Upper lobe of left lung (tissue), 4 donors: Measurements from ENCODE around the gene ARRB1.

Source experiments
- POLR2A ChIP-seq, 4 donors: fragments of 450-650 bp; IDR thresholded peaks; one replicate each; pipeline ENCODE4 v1.5.1; 2016 to 2017; ENCODE audit warnings: antibody characterized with exemption in 4 of 4, mild to moderate bottlenecking in 2 of 4
- TF ChIP-seq, protein P1 (sequence below), 6 experiments: fragments of 450-650 bp in 4 of 6; fragments of 200-600 bp in 2 of 6; sonication (generic) in 2 of 6; IDR thresholded peaks; one replicate each; pipeline ENCODE4 v1.5.1; 2016 to 2019; ENCODE audit warnings: antibody characterized with exemption in 6 of 6

DNA sequence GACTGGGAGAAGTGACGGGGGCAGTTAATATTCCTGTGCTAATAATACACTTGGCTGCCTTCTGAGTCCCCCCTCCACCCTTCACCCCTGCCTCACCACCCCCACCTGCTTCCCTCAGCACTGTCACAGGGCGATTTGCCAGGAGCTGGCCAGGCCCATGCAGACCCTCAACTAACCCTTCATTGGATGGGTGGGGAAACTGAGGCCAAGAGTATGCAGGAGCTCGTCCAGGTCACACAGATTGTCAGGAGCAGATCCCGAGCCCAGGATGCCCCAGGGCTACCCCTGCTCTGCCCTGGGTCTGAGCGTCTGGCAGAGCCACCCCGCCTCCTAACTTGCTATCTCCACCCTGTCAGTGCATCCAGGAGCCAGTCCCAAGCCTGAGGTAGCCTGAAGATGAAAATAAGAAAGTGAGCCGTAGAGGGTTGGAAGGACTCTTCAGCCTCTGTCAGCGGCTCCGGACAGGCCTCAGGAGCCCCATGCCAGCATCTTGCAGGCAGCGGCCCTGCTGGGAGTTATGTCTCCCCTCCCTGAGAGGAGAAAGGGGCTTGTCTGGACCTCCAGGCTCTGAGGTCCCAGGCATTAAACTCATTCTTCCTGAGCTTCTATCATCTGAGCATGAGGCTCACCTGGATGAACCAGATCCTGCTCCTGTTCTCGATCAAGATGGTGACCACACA, 104.7 kb downstream of the ARRB1 start:
- TF ChIP-seq, protein P1, sequence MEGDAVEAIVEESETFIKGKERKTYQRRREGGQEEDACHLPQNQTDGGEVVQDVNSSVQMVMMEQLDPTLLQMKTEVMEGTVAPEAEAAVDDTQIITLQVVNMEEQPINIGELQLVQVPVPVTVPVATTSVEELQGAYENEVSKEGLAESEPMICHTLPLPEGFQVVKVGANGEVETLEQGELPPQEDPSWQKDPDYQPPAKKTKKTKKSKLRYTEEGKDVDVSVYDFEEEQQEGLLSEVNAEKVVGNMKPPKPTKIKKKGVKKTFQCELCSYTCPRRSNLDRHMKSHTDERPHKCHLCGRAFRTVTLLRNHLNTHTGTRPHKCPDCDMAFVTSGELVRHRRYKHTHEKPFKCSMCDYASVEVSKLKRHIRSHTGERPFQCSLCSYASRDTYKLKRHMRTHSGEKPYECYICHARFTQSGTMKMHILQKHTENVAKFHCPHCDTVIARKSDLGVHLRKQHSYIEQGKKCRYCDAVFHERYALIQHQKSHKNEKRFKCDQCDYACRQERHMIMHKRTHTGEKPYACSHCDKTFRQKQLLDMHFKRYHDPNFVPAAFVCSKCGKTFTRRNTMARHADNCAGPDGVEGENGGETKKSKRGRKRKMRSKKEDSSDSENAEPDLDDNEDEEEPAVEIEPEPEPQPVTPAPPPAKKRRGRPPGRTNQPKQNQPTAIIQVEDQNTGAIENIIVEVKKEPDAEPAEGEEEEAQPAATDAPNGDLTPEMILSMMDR (IDR thresholded peaks at IDR 0.05) = no peak
- TF ChIP-seq POLR2A (IDR thresholded peaks at IDR 0.05) = no peak
